ENCODE data around the gene WDR5. TPM values are rescaled to one million over a fixed set of nuclear protein-coding genes. Genes with fewer than 3 reads are reported as not detected.

Gene WDR5
- total RNA-seq, 4 donors from 2014 or later, result 15.4 to 26.8 (median 23.1) TPM

DNA sequence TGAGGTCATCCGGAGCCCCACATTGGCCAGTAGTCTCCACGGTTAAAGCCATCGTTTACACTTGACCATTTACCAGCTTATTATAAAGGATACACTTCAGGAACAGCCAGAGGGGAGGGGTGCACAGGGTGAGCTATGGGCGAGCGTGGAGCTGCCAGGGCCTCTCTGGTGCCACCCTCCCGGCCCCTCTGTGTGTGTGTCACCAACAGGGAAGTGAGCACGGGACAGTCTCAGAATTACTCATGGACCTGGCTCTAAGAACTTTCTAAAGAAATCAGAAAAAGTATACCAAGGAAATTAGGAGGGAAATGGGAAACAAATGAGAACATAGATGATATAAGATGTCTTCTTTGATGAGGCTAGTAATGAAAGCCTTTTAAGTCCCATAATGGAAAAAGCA lies 13.5 kb downstream of the WDR5 start:
- no peak for DNase-seq
- H3K9me3 ChIP-seq, result no peaks in the 10 kb centered on the region
- H3K4me3 ChIP-seq, result no peak overlapping the region
- no peaks in the 10 kb centered on the region for H3K27me3 ChIP-seq
- intact Hi-C loops (cut with DNase I), result no loop called here
- H3K4me1 ChIP-seq, result peaks cover 0 to 21% (median 5%) of the 10 kb centered on the region in 3 donors
- 80 to 84% methylated on average over 5 to 7 of the region's 7 CpGs for WGBS, 2 donors
- no peak for TF ChIP-seq POLR2A (IDR thresholded peaks at IDR 0.05)
- TF ChIP-seq, protein P1, sequence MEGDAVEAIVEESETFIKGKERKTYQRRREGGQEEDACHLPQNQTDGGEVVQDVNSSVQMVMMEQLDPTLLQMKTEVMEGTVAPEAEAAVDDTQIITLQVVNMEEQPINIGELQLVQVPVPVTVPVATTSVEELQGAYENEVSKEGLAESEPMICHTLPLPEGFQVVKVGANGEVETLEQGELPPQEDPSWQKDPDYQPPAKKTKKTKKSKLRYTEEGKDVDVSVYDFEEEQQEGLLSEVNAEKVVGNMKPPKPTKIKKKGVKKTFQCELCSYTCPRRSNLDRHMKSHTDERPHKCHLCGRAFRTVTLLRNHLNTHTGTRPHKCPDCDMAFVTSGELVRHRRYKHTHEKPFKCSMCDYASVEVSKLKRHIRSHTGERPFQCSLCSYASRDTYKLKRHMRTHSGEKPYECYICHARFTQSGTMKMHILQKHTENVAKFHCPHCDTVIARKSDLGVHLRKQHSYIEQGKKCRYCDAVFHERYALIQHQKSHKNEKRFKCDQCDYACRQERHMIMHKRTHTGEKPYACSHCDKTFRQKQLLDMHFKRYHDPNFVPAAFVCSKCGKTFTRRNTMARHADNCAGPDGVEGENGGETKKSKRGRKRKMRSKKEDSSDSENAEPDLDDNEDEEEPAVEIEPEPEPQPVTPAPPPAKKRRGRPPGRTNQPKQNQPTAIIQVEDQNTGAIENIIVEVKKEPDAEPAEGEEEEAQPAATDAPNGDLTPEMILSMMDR (IDR thresholded peaks at IDR 0.05), result no peak
- H3K36me3 ChIP-seq, result peaks cover 30 to 100% (median 43%) of the 10 kb centered on the region in 3 donors
- no peak overlapping the region for H3K27ac ChIP-seq

GRCh38 chr9:134150557-134151214 lies 14.8 kb downstream of the WDR5 start:
- 73 to 89% methylated on average over 12 of the region's 12 CpGs for WGBS, 2 donors

GRCh38 chr9:134152022-134152448 lies 16.2 kb downstream of the WDR5 start:
- no peak for DNase-seq
- peaks cover 55 to 100% (median 58%) of the 10 kb centered on the region in 3 donors for H3K36me3 ChIP-seq
- H3K27ac ChIP-seq, result no peak overlapping the region
- intact Hi-C loops (cut with DNase I), result no loop called here
- H3K27me3 ChIP-seq, result no peaks in the 10 kb centered on the region
- no peak overlapping the region for H3K4me3 ChIP-seq
- TF ChIP-seq, protein P1 (IDR thresholded peaks at IDR 0.05), result no peak
- no peak for TF ChIP-seq POLR2A (IDR thresholded peaks at IDR 0.05)
- no peaks in the 10 kb centered on the region for H3K9me3 ChIP-seq
- H3K4me1 ChIP-seq, result peaks cover 0 to 6% (median 0%) of the 10 kb centered on the region in 3 donors
- WGBS, 2 donors, result 88 to 89% methylated on average over 9 to 10 of the region's 14 CpGs

More at GRCh38 chr9:134150557-134151214, 14.8 kb downstream of the WDR5 start:
- DNase-seq, result no peak
- Histone ChIP-seq H3K27me3 (no peaks in the 10 kb centered on the region), H3K9me3 (no peaks in the 10 kb centered on the region), H3K36me3 (peaks cover 43 to 100% (median 51%) of the 10 kb centered on the region in 3 donors), H3K27ac (no peak overlapping the region), H3K4me3 (no peak overlapping the region), H3K4me1 (peaks cover 0 to 19% (median 5%) of the 10 kb centered on the region in 3 donors)
- intact Hi-C loops (cut with DNase I), result no loop called here
- TF ChIP-seq, protein P1 (IDR thresholded peaks at IDR 0.05), result no peak
- TF ChIP-seq POLR2A (IDR thresholded peaks at IDR 0.05), result no peak

DNA sequence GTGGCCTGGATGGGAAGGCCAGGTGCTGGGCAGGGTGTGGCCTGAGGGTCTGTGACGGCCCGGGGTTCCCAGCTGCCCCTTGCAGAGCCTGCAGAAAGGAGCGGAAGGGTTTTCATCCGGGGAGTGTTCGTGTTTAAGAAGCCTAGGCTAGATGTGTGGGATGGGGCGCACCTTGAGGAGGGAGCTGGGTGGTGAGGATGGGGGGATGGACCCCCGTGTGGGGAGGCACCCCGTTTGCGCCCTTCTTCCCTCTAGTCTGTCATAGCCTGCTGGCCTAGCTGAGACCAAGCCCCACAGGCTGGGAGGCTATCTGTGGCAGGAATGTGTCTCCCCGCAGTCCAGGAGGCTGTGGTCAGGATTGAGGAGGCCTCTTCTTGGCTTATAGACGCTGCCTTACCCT lies 16.6 kb downstream of the WDR5 start:
- TF ChIP-seq, protein P1 (IDR thresholded peaks at IDR 0.05), result no peak
- no peak for TF ChIP-seq POLR2A (IDR thresholded peaks at IDR 0.05)
- Histone ChIP-seq H3K4me1 (peaks cover 0 to under 1% (median 0%) of the 10 kb centered on the region in 3 donors), H3K36me3 (peaks cover 56 to 100% (median 63%) of the 10 kb centered on the region in 3 donors), H3K27ac (no peak overlapping the region), H3K4me3 (no peak overlapping the region), H3K27me3 (no peaks in the 10 kb centered on the region), H3K9me3 (no peaks in the 10 kb centered on the region)
- 91 to 93% methylated on average over 3 to 7 of the region's 11 CpGs for WGBS, 2 donors
- intact Hi-C loops (cut with DNase I), result no loop called here
- DNase-seq, result no peak

GRCh38 chr9:134153450-134153849 lies 17.6 kb downstream of the WDR5 start:
- Histone ChIP-seq H3K4me1 (no peaks in the 10 kb centered on the region), H3K27ac (no peak overlapping the region), H3K9me3 (no peaks in the 10 kb centered on the region), H3K36me3 (peaks cover 61 to 100% (median 70%) of the 10 kb centered on the region in 3 donors), H3K27me3 (no peaks in the 10 kb centered on the region), H3K4me3 (no peak overlapping the region)
- 94% methylated on average over 3 of the region's 23 CpGs; no CpG with 5 or more reads in 1 of the 2 donors for WGBS, 2 donors
- intact Hi-C loops (cut with DNase I), result no loop called here
- TF ChIP-seq, protein P1 (IDR thresholded peaks at IDR 0.05), result no peak
- no peak for TF ChIP-seq POLR2A (IDR thresholded peaks at IDR 0.05)
- no peak for DNase-seq

Data from esophagus squamous epithelium (tissue), 5 donors.